Activated naive CD4-positive, alpha-beta T cell treated with anti-CD3 and anti-CD28 coated beads, Interleukin-2, amount 50 U/mL, for 24 hours (primary cell): Measurements from ENCODE around the gene ICAM1.
"Not testable (repeated sequence)": the region's sequence is repeated elsewhere in the genome, so short reads cannot be mapped to it uniquely, and the experiment has no call there.

Source experiments
- H3K27ac Mint-ChIP-seq: one replicate; pipeline ENCODE4 v1.8.0; 2021; ENCODE audit warnings: mild to moderate bottlenecking, mixed read lengths
- H3K27me3 Mint-ChIP-seq: one replicate; pipeline ENCODE4 v1.8.0; 2021; ENCODE audit warnings: mixed read lengths
- H3K36me3 Mint-ChIP-seq: one replicate; pipeline ENCODE4 v1.8.0; 2021; ENCODE audit warnings: mixed read lengths
- H3K4me1 Mint-ChIP-seq: one replicate; pipeline ENCODE4 v1.8.0; 2021; ENCODE audit warnings: mixed read lengths
- H3K4me3 Mint-ChIP-seq: one replicate; pipeline ENCODE4 v1.8.0; 2021; ENCODE audit warnings: mild to moderate bottlenecking, mixed read lengths
- H3K9me3 Mint-ChIP-seq: one replicate; pipeline ENCODE4 v1.8.0; 2021; ENCODE audit warnings: mixed read lengths

ICAM1 gene

GRCh38 chr19:10235003-10235402 is 35.9 kb upstream of the ICAM1 start:
- peaks cover 15% of the 10 kb centered on the region for H3K4me1 Mint-ChIP-seq
- H3K27ac Mint-ChIP-seq = peak overlapping the region; percentile 46
- H3K9me3 Mint-ChIP-seq = no peaks in the 10 kb centered on the region
- no peaks in the 10 kb centered on the region for H3K27me3 Mint-ChIP-seq
- peak overlapping the region; percentile 58 for H3K4me3 Mint-ChIP-seq
- H3K36me3 Mint-ChIP-seq = no peaks in the 10 kb centered on the region

GRCh38 chr19:10235409-10235808 is 35.5 kb upstream of the ICAM1 start:
- not testable (repeated sequence) for H3K36me3 Mint-ChIP-seq, H3K9me3 Mint-ChIP-seq, H3K27me3 Mint-ChIP-seq
- H3K4me1 Mint-ChIP-seq = peaks cover 15% of the 10 kb centered on the region
- H3K27ac Mint-ChIP-seq = peak overlapping the region; percentile 99
- H3K4me3 Mint-ChIP-seq = peak overlapping the region; percentile 58

- Mint-ChIP-seq H3K4me1 (peaks cover 15% of the 10 kb centered on the region), H3K4me3 (no peak overlapping the region), H3K36me3 (no peaks in the 10 kb centered on the region), H3K27me3 (no peaks in the 10 kb centered on the region), H3K9me3 (no peaks in the 10 kb centered on the region), H3K27ac (no peak overlapping the region)
These were observed 33.2 kb upstream of the ICAM1 start for GRCh38 chr19:10237702-10238101.

- H3K36me3 Mint-ChIP-seq = no peaks in the 10 kb centered on the region
- H3K4me1 Mint-ChIP-seq = peaks cover 15% of the 10 kb centered on the region
- H3K9me3 Mint-ChIP-seq = no peaks in the 10 kb centered on the region
- H3K4me3 Mint-ChIP-seq = no peak overlapping the region
- H3K27me3 Mint-ChIP-seq = no peaks in the 10 kb centered on the region
- H3K27ac Mint-ChIP-seq = no peak overlapping the region
These were observed 32.6 kb upstream of the ICAM1 start for GRCh38 chr19:10238172-10238783.

- H3K9me3 Mint-ChIP-seq, H3K4me3 Mint-ChIP-seq, H3K27me3 Mint-ChIP-seq, H3K4me1 Mint-ChIP-seq, H3K27ac Mint-ChIP-seq, H3K36me3 Mint-ChIP-seq: not testable (repeated sequence)
These were observed 29.0 kb upstream of the ICAM1 start for GRCh38 chr19:10241826-10242449.

- no peak overlapping the region for H3K27ac Mint-ChIP-seq
- H3K27me3 Mint-ChIP-seq = no peaks in the 10 kb centered on the region
- no peak overlapping the region for H3K4me3 Mint-ChIP-seq
- no peaks in the 10 kb centered on the region for H3K9me3 Mint-ChIP-seq
- H3K36me3 Mint-ChIP-seq = no peaks in the 10 kb centered on the region
- H3K4me1 Mint-ChIP-seq = no peaks in the 10 kb centered on the region
These were observed 27.3 kb upstream of the ICAM1 start for GRCh38 chr19:10243606-10244005.

- H3K9me3 Mint-ChIP-seq = no peaks in the 10 kb centered on the region
- no peaks in the 10 kb centered on the region for H3K36me3 Mint-ChIP-seq
- no peak overlapping the region for H3K4me3 Mint-ChIP-seq
- H3K27ac Mint-ChIP-seq = no peak overlapping the region
- no peaks in the 10 kb centered on the region for H3K4me1 Mint-ChIP-seq
- no peaks in the 10 kb centered on the region for H3K27me3 Mint-ChIP-seq
These were observed 25.6 kb upstream of the ICAM1 start for GRCh38 chr19:10245189-10245939.

GRCh38 chr19:10246511-10246910 is 24.4 kb upstream of the ICAM1 start:
- H3K4me1 Mint-ChIP-seq = peaks cover under 1% of the 10 kb centered on the region
- no peak overlapping the region for H3K4me3 Mint-ChIP-seq
- no peaks in the 10 kb centered on the region for H3K36me3 Mint-ChIP-seq
- H3K27ac Mint-ChIP-seq = no peak overlapping the region
- no peaks in the 10 kb centered on the region for H3K27me3 Mint-ChIP-seq
- H3K9me3 Mint-ChIP-seq = no peaks in the 10 kb centered on the region

GRCh38 chr19:10251792-10252694 is 18.9 kb upstream of the ICAM1 start, which contains the start of gene MRPL4:
TSS of gene MRPL4 (plus strand) at chr19:10252214. CDS start at chr19:10252254, 40 bp downstream.
- Mint-ChIP-seq H3K4me1 (peaks cover 21% of the 10 kb centered on the region), H3K27ac (peak within 1 kb of the TSS; percentile 98), H3K27me3 (no peaks in the 10 kb centered on the region), H3K36me3 (peaks cover 9% of the 10 kb centered on the region), H3K4me3 (peak within 1 kb of the TSS; percentile 99), H3K9me3 (no peaks in the 10 kb centered on the region)

GRCh38 chr19:10252707-10253106 is 18.2 kb upstream of the ICAM1 start:
- H3K27me3 Mint-ChIP-seq = no peaks in the 10 kb centered on the region
- H3K36me3 Mint-ChIP-seq = peaks cover 16% of the 10 kb centered on the region
- H3K4me3 Mint-ChIP-seq = peak overlapping the region; percentile 99
- H3K9me3 Mint-ChIP-seq = no peaks in the 10 kb centered on the region
- H3K27ac Mint-ChIP-seq = peak overlapping the region; percentile 18
- peaks cover 26% of the 10 kb centered on the region for H3K4me1 Mint-ChIP-seq

GRCh38 chr19:10254244-10254643 is 16.7 kb upstream of the ICAM1 start:
- H3K9me3 Mint-ChIP-seq = no peaks in the 10 kb centered on the region
- H3K36me3 Mint-ChIP-seq = peaks cover 16% of the 10 kb centered on the region
- H3K27me3 Mint-ChIP-seq = no peaks in the 10 kb centered on the region
- H3K27ac Mint-ChIP-seq = no peak overlapping the region
- peak overlapping the region; percentile 49 for H3K4me3 Mint-ChIP-seq
- peaks cover 33% of the 10 kb centered on the region for H3K4me1 Mint-ChIP-seq

GRCh38 chr19:10255358-10255757 is 15.6 kb upstream of the ICAM1 start:
- peak overlapping the region; percentile 48 for H3K27ac Mint-ChIP-seq

GRCh38 chr19:10256551-10256950 is 14.4 kb upstream of the ICAM1 start:
- Mint-ChIP-seq H3K36me3 (peaks cover 16% of the 10 kb centered on the region), H3K27me3 (no peaks in the 10 kb centered on the region), H3K4me3 (no peak overlapping the region), H3K27ac (no peak overlapping the region), H3K4me1 (peaks cover 37% of the 10 kb centered on the region), H3K9me3 (no peaks in the 10 kb centered on the region)

More at GRCh38 chr19:10255358-10255757, 15.6 kb upstream of the ICAM1 start:
- Mint-ChIP-seq H3K9me3 (no peaks in the 10 kb centered on the region), H3K27me3 (no peaks in the 10 kb centered on the region), H3K4me1 (peaks cover 37% of the 10 kb centered on the region), H3K4me3 (peak overlapping the region; percentile 23), H3K36me3 (peaks cover 16% of the 10 kb centered on the region)

- Mint-ChIP-seq H3K27ac (no peak overlapping the region), H3K4me1 (peaks cover 34% of the 10 kb centered on the region), H3K27me3 (no peaks in the 10 kb centered on the region), H3K36me3 (peaks cover 16% of the 10 kb centered on the region), H3K4me3 (no peak overlapping the region), H3K9me3 (no peaks in the 10 kb centered on the region)
These were observed 13.8 kb upstream of the ICAM1 start for GRCh38 chr19:10256970-10257615.
